Body of pancreas (tissue), 4 donors: ENCODE data around the gene STK11IP. TPM values are rescaled to one million over a fixed set of nuclear protein-coding genes. Genes with fewer than 3 reads are reported as not detected.
"Not testable (repeated sequence)": the region's sequence is repeated elsewhere in the genome, so short reads cannot be mapped to it uniquely, and the experiment has no call there.

Experiments used
- ATAC-seq: fragments of 150-250 bp; one replicate; pipeline ENCODE4 v1.9.1; 2016
- DNase-seq, 4 donors: peaks; one replicate each; pipeline ENCODE4 v3.0.0-alpha.2; 2019
- H3K27ac ChIP-seq, 4 donors: fragments of 200-600 bp; sonication (generic); 1 replicate in 3 of 4; 2 replicates in 1 of 4; pipeline versions ENCODE4 v1.5.1 to v1.6.1; 2016 to 2019; ENCODE audit warnings: mild to moderate bottlenecking in 1 of 4, mixed read lengths in 1 of 4, moderate library complexity in 1 of 4
- H3K27me3 ChIP-seq, 2 donors: fragments of 200-600 bp; sonication (generic); one replicate each; pipeline ENCODE4 v1.6.0; 2016; ENCODE audit warnings: mild to moderate bottlenecking in 1 of 2
- H3K36me3 ChIP-seq, 2 donors: fragments of 200-600 bp; sonication (generic); replicated peaks in 1 of 2; 2 replicates each; pipeline ENCODE4 v1.5.1; 2016; ENCODE audit warnings: low read depth in 2 of 2; ENCODE audit not compliant: insufficient read depth in 1 of 2
- H3K4me1 ChIP-seq: fragments of 200-600 bp; sonication (generic); one replicate; pipeline ENCODE4 v1.6.0; 2016
- H3K4me3 ChIP-seq, 2 donors: fragments of 200-600 bp; sonication (generic); 1 replicate in 1 of 2; 2 replicates in 1 of 2; pipeline ENCODE4 v1.5.1; 2016 to 2019
- H3K9me3 ChIP-seq, 3 donors: fragments of 200-600 bp; sonication (generic); 1 replicate in 2 of 3; 2 replicates in 1 of 3; pipeline ENCODE4 v1.5.1; 2016
- CTCF ChIP-seq, 7 experiments: fragments of 450-650 bp in 4 of 7; fragments of 200-600 bp in 3 of 7; sonication (generic) in 3 of 7; IDR thresholded peaks; one replicate each; pipeline ENCODE4 v1.5.1; 2016 to 2019; ENCODE audit warnings: antibody characterized with exemption in 7 of 7
- POLR2A ChIP-seq, 3 donors: fragments of 450-650 bp; IDR thresholded peaks; one replicate each; pipeline ENCODE4 v1.6.1; 2016; ENCODE audit warnings: antibody characterized with exemption in 3 of 3, mild to moderate bottlenecking in 2 of 3
- WGBS, 2 donors: methylation state at CpG; one replicate each; pipeline ENCODE4 v1.1.5; 2017; 5-methylcytosine and 5-hydroxymethylcytosine counted together
- intact Hi-C: fragments of 100-400 bp; cut with DNase I; formaldehyde crosslinking; loops from one replicate; pipeline ENCODE4 v1.15.1; 2023
- total RNA-seq, 2 donors: library from RNA; depleted of rRNA; stranded (reverse); fragments of >200 nt; gene quantifications; one replicate each; pipeline ENCODE4 v1.1.0, GENCODE V29; 2016

STK11IP gene
- total RNA-seq, 2 donors from 2014 or later, result 9.6 to 18.1 TPM

- intact Hi-C loops, result no loop called here
- Histone ChIP-seq H3K4me3 (no peak overlapping the region), H3K27ac (no peak overlapping the region), H3K9me3 (no peaks in the 10 kb centered on the region), H3K4me1 (no peaks in the 10 kb centered on the region), H3K27me3 (peaks cover 0 to 5% of the 10 kb centered on the region in 2 donors), H3K36me3 (no peaks in the 10 kb centered on the region)
- WGBS, 2 donors, result 59 to 66% methylated on average over 2 of the region's 2 CpGs
- DNase-seq (no peak), ATAC-seq (no peak)
- TF ChIP-seq POLR2A (IDR thresholded peaks at IDR 0.05) (no peak), CTCF (IDR thresholded peaks at IDR 0.05) (no peak)
Measured at GRCh38 chr2:219648176-219648575, 50.5 kb downstream of the STK11IP start.

GRCh38 chr2:219648963-219649362 lies 51.3 kb downstream of the STK11IP start:
- no peak overlapping the region for H3K4me3 ChIP-seq
- no peaks in the 10 kb centered on the region for H3K9me3 ChIP-seq
- H3K27ac ChIP-seq, result no peak overlapping the region
- ATAC-seq, result no peak
- WGBS, 2 donors, result 51 to 52% methylated on average over 4 of the region's 4 CpGs
- no peak for DNase-seq
- no peaks in the 10 kb centered on the region for H3K36me3 ChIP-seq
- H3K27me3 ChIP-seq, result peaks cover 0 to 5% of the 10 kb centered on the region in 2 donors
- no peaks in the 10 kb centered on the region for H3K4me1 ChIP-seq
- intact Hi-C loops, result no loop called here
- TF ChIP-seq CTCF (IDR thresholded peaks at IDR 0.05), result no peak
- no peak for TF ChIP-seq POLR2A (IDR thresholded peaks at IDR 0.05)

- 48 to 57% methylated on average over 7 to 8 of the region's 8 CpGs for WGBS, 2 donors
- H3K27me3 ChIP-seq, result peaks cover 0 to 5% of the 10 kb centered on the region in 2 donors
- intact Hi-C loops, result no loop called here
Measured at GRCh38 chr2:219650426-219651248, 53.0 kb downstream of the STK11IP start.

GRCh38 chr2:219651656-219652055 lies 54.0 kb downstream of the STK11IP start:
- H3K27me3 ChIP-seq, H3K4me1 ChIP-seq, H3K9me3 ChIP-seq, H3K36me3 ChIP-seq, H3K4me3 ChIP-seq, ATAC-seq, H3K27ac ChIP-seq, intact Hi-C loops, DNase-seq: not testable (repeated sequence)
- 63 to 77% methylated on average over 6 of the region's 6 CpGs for WGBS, 2 donors

More at GRCh38 chr2:219650426-219651248, 53.0 kb downstream of the STK11IP start:
- ATAC-seq, result no peak
- DNase-seq, result no peak
- Histone ChIP-seq H3K4me1 (no peaks in the 10 kb centered on the region), H3K9me3 (no peaks in the 10 kb centered on the region), H3K4me3 (no peak overlapping the region), H3K36me3 (no peaks in the 10 kb centered on the region), H3K27ac (no peak overlapping the region)
- no peak for TF ChIP-seq CTCF (IDR thresholded peaks at IDR 0.05)
- no peak for TF ChIP-seq POLR2A (IDR thresholded peaks at IDR 0.05)

GRCh38 chr2:219656526-219656925 lies 58.9 kb downstream of the STK11IP start:
- no peak overlapping the region for H3K27ac ChIP-seq
- ATAC-seq (no peak), DNase-seq (no peak)
- intact Hi-C loops, result no loop called here
- TF ChIP-seq POLR2A (IDR thresholded peaks at IDR 0.05) (no peak), CTCF (IDR thresholded peaks at IDR 0.05) (no peak)
- peaks cover 0 to 4% of the 10 kb centered on the region in 2 donors for H3K27me3 ChIP-seq
- no peak overlapping the region for H3K4me3 ChIP-seq
- no peaks in the 10 kb centered on the region for H3K4me1 ChIP-seq
- peaks cover 0 to 4% (median 0%) of the 10 kb centered on the region in 3 donors for H3K9me3 ChIP-seq
- WGBS, 2 donors, result 92 to 100% methylated on average over 1 of the region's 1 CpG
- H3K36me3 ChIP-seq, result no peaks in the 10 kb centered on the region
